GM18907 (cell line): Measurements from ENCODE around the gene KCNF1.

Source experiments
- ATAC-seq: cut with Tn5 transposase; IDR thresholded peaks from one replicate; pipeline ENCODE4 v1.9.1; 2021; ENCODE audit warnings: mild to moderate bottlenecking, moderate library complexity; ENCODE audit not compliant: unreplicated experiment

KCNF1 gene

DNA sequence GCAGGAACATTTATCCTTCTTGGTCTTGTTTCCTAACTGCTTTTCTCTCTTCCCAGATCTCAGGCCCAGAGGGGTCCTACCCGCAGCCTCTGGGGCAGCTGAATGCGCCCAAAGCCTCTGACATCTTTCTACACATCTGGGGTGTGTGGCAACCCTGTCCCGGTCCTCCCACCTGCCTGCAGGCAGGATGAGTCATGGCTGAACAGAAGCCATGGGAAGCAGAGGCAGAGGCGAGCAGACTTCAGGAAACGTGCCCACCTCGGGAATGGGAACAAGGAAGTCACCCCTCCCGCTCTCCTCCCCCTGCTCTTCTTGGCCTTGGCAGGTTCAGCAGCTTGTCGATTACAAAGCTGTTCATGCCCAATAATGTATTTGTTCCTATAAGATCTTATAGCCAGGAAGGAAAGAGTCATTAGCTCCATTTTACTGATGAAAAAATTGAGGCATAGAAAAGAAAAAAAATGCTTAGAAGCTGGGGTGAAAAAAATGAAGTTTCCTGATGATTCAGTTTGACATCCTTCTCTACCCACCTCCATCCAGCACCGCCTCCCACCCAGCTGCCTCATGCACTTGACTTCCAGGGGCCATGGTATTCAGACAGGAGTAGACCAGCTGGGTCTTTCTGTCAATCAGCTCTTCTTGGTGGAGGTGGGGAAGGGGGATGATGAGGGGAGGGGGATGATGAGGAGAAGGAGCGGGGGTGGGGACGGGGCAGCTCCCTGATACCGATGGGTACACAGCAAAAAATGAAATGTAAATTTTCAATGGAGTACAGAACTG, 10.4 kb upstream of the KCNF1 start:
- no peak for ATAC-seq

DNA sequence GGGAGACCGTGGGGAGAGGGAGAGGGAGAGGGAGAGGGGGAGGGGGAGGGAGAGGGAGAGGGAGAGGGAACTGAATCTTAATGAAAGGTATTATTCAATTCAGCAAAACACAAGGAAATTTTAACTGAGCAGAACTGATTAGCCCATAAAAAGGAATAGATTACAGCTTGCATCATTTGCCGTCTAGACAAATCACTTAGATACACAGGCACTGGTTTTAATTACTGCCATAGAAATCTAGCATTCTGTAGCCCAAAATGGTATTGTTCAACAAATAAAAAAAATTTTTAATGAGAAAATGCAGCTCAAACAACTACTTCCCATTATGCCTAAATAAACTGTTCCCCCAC, 7.9 kb upstream of the KCNF1 start:
- ATAC-seq: no peak

DNA sequence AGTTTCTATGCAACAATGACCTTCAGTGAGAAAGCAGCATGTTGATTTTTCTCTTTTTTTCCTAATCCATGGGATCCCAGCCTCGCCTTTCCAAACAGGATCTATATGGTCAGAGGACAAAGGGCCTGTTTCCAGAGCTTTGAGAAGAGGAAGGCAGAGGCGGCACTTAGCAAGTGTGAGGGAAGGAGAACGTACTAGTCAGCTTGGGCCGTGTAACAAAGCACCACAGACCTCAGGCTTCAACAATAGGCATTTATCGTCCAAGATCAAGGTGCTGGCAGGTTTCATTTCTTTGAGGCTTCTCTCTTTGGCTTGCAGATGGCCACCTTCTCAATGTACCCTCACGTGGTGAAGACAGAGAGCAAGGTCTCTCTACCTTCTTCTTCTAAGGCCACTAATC, 7.3 kb upstream of the KCNF1 start:
- no peak for ATAC-seq

DNA sequence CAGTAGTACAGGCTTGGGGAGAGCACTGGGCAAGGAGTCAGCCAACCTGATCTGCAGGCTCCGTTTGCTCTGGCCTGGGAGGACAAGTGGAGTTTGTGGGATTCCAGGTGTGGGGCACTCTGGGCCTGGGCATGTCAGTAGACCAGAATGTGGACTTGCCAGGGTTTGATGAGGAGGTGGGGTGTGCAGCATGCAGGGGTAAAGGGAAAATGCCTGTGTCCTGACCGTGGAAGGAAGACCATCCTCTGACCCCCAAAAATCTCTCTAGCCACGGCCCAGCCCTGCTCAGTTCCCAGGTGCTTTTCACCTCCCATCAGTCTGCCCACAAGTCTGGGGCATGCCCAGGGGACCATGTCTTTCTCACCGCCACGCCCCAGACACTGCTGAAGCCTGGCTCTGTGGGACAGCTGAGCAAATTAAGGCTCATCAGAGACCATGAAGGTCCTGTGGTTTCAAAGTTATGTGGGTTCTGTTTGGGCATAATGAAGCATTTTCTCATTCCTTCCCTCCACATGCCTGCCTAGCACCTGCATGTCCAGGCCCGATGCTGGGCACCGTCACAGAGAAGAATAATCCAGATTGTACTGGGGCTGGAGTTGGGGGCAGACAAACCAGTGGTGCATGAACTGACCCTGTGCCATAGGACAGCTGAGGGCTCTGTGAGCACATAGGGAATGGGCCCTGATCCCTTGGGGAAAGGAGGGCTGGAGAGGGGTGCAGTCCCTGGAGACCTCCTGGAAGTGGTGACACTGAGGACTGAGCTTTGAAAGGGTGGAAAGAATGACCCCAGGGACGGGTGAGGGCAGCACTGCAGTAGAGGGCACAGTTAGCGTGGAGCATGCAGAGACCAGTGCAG, 6.5 kb upstream of the KCNF1 start:
- ATAC-seq: no peak

DNA sequence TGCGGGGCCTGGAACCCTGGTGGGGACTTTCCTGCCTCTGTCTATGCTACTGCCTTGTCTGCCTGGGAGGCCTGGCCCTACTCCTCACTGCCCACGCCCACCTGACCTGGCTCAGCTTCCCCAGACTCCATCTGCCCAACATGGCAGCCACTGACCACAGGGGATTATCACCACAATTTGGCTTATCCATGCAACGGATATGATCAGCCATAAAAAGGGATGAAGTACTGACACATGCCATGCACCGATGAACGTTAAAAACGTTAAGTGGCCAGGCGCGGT, 5.9 kb upstream of the KCNF1 start:
- ATAC-seq: no peak

DNA sequence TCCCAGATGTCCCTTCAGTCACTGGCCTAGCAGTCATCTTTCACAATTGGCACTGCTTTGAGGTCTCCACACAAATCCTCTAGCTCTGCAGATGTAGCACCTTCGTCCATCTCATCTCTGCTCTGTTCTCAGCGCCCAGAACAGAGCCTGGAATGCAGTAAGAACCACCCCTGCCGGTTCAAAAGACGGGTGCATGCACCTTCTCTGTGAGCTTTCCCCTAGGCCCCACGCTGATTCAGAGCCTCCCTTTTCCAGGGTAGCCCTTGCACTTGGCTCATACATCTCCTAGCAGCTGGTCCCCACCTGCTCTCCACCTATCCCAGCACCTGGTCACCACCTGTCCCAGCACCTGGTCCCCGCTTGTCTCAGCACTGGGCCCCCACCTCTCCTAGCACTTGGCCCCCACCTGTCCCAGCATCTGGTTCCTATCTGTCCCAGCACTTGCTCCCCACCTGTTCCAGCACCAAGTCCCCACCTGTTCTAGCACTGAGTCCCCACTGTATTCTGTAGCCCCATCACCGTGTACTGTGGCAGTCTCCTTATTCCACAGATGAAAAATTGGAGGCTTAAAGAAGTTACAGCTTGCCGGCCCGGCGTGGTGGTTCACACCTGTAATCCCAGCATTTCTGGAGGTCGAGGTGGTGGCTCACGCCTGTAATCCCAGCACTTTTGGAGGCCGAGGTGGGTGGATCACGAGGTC, 4.7 kb upstream of the KCNF1 start:
- ATAC-seq: no peak

DNA sequence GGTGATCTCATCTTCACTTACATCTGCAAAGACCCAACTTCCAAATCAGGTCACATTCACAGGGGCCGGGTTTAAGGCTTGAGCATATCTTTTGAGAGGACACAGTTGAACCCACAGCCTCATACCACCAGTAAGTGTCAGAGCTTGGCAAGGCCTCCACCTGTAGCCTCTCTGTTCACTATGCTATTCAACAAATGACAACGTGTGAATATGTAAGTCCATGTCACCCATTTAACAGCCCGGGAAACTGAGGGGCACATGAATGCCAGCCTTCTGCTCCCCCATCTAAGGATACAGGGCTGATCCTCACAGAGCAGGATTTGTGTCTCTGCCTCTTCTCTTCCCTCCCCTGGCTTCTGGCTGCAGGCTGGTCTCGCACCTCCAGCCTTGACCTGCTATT, 3.5 kb upstream of the KCNF1 start:
- ATAC-seq: no peak

DNA sequence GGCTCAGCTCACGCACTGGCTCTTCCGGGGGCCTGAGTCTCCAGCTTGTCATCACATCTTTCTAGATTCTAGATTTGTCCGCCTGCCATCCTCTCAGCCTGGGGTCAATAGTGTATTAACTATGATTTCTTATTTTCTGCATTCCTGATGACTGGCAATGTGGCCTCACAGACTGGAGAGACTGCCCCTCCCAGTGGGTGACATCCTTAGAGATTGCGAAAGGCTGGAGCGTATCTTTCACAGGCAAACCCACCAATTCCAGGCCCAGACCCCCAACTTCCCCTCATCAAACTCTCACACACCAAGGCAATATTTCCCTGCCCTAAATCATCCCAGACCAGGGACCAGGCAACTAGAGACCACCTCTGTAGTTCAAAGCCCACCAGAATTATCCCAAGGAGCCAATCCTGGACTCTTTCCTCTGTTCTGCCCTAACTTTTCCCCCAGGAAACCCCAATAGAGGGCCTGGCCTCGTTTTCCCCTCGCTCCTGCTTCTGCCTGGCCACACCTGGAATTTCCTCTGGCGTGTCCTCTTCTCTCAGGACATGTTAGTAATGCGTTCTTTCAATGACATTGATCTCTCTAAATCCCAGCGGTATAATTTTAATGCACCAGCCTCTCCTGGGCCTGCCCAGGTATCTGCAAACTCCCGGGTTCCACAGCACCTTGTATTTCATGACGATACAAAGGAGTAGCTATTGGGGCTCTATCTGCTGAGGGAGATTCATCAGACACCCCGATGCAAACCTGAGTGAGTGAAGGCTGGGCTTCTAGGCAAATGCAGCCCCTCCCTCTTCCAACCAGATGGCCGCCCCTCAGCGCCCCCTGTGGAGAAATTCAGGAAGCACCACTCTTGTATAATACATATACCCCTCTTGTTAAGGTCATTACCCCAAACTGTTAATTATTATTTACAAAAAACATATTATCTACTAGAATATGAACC, 2.4 kb upstream of the KCNF1 start:
- ATAC-seq: no peak

DNA sequence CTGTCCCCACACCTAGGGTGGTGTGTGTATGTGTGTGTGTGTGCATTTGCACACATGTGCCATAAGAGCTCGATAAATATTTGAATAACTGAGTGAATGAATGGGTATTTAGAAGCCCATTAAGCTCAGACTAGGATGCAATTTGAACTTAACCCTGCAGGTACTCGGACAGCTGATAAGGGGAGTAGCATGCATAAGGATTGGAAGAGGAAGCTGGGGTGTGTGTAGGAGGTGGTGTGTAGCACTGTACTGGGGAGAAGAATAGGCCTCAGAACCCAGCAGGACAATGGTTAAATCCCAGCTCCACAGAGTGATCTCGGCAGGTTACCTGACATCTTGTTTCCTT, 1.8 kb upstream of the KCNF1 start:
- no peak for ATAC-seq

DNA sequence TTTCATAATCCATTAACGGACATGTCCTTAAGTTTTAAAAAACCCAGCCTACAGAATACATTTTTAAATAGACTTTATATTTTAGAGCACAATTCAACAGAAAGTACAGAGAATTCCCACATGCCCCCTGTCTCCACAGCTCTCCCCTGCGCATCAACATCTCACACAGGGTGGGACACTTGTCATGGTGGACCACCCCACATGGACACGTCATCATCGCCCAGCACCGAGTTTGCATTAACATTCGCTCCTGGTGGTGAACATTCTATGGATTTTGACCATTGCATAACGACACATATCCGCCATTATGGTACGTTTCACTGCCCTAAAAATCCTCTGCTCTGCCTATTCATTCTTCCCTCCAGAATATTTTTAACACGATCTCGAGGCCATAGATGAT, 1.1 kb upstream of the KCNF1 start:
- no peak for ATAC-seq

DNA sequence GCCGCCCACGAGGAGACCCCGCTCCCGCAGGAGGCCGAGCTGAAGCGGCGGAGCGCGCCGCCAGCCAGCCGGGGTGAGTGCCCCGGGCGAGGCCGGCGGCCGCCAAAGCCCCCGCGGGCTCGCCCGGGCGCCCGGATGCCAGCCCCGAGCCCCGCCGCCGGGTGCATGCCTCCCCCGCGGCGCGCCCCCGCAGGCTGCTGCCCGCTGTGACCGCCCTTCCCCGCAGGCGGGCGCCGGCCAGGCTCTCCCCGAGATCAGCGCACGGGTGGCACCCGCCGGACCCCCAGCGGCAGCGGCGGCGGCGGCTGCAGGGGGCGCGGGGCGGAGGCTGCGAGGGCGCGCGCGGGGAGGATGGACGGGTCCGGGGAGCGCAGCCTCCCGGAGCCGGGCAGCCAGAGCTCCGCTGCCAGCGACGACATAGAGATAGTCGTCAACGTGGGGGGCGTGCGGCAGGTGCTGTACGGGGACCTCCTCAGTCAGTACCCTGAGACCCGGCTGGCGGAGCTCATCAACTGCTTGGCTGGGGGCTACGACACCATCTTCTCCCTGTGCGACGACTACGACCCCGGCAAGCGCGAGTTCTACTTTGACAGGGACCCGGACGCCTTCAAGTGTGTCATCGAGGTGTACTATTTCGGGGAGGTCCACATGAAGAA, 470 bp downstream of the KCNF1 start:
- no peak for ATAC-seq

DNA sequence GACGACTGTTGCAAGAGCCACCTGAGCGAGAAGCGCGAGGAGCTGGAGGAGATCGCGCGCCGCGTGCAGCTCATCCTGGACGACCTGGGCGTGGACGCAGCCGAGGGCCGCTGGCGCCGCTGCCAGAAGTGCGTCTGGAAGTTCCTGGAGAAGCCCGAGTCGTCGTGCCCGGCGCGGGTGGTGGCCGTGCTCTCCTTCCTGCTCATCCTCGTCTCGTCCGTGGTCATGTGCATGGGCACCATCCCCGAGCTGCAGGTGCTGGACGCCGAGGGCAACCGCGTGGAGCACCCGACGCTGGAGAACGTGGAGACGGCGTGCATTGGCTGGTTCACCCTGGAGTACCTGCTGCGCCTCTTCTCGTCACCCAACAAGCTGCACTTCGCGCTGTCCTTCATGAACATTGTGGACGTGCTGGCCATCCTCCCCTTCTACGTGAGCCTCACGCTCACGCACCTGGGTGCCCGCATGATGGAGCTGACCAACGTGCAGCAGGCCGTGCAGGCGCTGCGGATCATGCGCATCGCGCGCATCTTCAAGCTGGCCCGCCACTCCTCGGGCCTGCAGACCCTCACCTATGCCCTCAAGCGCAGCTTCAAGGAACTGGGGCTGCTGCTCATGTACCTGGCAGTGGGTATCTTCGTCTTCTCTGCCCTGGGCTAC, 1.2 kb downstream of the KCNF1 start:
- no peak for ATAC-seq

DNA sequence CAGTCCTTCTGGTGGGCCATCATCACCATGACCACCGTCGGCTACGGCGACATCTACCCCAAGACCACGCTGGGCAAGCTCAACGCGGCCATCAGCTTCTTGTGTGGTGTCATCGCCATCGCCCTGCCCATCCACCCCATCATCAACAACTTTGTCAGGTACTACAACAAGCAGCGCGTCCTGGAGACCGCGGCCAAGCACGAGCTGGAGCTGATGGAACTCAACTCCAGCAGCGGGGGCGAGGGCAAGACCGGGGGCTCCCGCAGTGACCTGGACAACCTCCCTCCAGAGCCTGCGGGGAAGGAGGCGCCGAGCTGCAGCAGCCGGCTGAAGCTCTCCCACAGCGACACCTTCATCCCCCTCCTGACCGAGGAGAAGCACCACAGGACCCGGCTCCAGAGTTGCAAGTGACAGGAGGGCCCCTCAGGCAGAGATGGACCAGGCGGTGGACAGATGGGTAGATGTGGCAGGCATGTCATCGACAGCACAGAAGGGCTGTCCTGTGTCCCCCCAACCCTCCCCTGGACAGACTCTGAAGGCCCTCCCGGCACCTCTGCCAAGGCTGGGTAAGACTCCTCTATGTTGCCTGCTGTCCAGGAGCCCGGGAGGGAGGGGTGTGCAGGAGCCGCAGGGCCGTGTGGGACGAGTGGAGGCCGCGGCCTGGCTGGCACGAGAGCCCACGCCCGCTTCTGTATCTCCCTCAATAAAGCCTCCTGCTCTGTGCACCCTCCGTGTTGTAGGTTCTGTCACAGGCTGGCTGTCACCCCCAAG, 2.0 kb downstream of the KCNF1 start:
- ATAC-seq: no peak

DNA sequence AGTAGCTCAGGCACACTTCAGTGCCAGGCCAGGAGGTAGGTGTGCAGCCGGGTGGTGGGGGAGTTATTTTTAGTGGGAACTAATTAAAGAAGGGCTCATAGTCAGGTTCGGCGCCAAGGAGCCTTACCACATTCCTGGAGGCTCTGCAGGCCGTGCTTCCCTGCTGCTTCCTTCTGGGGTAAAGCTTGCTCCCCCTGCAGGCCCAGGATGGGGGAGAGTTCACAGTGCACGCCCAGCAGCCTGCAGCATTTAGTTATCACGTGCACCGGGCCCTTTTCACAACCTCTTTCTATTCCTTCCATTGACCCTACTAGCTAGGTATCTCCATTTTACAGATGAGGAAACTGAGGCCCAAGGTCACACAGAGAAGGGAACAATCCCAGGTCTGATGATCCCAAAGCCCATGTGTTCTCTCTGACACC, 2.5 kb downstream of the KCNF1 start:
- ATAC-seq: no peak

DNA sequence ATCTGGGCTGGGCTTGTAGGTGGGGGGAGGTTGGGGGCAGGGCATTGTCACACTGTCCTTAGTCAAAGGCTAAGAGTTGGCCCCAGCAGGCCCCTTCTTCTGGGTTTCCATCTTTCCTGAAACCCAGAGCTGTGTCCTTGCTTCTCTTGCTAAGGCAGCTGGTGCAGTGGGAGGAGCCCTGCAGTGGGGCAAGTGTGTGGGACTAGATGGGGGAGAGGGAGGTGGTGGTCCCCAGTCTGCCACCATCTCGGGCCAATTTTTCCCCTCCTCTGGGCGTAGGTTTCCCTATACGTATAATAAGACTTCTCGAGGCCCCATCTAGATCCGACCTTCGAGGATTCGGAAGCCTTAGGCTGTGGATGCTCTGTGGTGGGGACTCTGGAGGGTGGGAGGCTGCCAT, 3.5 kb downstream of the KCNF1 start:
- ATAC-seq: no peak

DNA sequence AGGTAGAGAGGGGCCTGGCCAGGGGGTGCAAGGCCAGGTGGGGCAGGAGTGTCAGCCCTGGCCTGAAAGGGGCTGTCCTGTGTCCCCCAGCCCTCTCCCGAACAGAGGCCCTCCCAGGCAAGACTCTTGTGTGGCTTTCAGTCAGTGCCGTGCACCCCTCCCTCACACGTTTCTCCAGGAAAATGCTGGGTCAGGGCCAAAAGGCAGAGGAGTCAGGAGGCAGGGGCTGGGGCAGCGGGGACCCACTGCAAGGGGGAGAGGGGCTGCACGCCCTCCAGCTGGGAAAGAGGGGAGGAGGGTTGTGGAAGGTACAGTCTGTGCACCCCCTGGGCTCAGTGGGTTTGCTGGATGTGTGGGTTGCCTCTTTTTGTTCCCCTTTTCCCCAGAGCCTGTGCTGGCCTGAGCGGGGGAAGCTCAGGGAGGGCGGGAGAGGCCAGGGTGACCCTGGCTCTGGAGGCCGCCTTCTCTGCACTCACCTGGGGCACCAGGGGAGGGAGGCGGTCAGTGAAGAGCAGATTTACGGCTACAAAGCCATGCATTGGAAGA, 4.1 kb downstream of the KCNF1 start:
- ATAC-seq: no peak

DNA sequence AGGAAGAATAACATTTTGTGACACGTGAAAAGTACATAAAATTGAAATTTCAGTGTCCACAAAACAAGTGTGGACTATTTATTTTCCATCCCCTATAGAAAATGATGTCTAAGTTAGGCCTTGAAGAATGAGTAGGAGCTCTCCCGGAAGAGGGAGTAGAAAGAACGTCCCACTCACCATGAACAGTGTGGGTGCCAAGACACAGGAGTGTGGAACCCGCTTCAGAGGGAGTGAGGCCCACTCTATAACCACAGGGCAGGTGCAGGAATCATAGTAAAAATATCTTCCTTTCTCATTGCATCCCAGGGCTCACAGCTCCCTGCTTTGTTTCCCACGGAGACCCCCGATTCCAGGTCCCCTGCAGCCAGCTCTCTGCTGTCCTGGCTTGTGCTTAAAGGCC, 5.2 kb downstream of the KCNF1 start:
- no peak for ATAC-seq

DNA sequence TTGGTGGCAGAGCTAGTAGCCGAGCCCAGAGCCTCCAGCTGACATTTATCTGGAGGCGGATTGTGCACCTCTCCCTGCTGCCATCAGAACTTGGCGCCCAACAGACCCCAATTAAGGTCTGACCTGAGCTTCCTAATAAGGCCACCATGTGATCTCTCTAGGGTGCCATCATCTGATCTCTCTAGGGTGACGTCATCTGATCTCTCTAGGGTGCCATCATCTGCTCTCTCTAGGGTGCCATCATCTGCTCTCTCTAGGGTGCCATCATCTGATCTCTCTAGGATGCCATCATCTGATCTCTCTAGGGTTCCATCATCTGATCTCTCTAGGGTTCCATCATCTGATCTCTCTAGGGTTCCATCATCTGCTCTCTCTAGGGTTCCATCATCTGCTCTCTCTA, 6.2 kb downstream of the KCNF1 start:
- ATAC-seq: no peak
